ENCODE data around the gene HTRA1. TPM values are rescaled to one million over a fixed set of nuclear protein-coding genes. Genes with fewer than 3 reads are reported as not detected.
A peak's percentile ranks its signal among the peaks of the same experiment; 100 is the strongest.

HTRA1 gene
- total and polyA plus RNA-seq, 7 experiments from 2014 or later, result 0.22 to 0.64 (median 0.40) TPM; not detected in 3

DNA sequence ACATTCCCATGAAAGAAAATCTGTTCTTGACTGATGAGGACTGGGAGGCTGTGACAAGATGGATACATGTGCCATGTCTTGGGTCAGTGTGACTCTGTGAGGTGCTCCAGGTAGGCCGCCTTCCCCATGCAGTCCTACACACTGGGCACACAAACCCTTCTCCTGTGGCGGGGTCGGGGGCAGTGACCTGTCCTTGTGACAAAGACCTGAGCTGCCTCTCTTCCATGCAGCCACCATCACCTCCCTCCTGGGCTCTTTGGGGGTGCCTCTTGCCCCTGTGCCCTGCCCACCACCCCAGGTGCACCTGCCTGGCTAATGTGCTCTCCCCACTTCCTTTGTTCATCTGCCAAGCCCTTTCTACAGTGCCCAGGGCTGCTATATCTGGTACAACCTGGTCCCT, 63.5 kb downstream of the HTRA1 start:
- Histone ChIP-seq H3K36me3 (ENCODE audit: control insufficient read depth in 2 of 3, insufficient read depth in 3 of 3, low read length in 3 of 3) (no peaks in the 10 kb centered on the region), H3K27me3 (ENCODE audit: control insufficient read depth in 2 of 2, insufficient read depth in 2 of 2, low read length in 2 of 2) (no peaks in the 10 kb centered on the region), H3K27ac (ENCODE audit: low read depth, low read length) (no peak overlapping the region), H3K4me3 (ENCODE audit: low read length) (no peak overlapping the region), H3K9me3 (ENCODE audit: control insufficient read depth in 2 of 3, low read length in 3 of 3) (no peaks in the 10 kb centered on the region), H3K4me1 (ENCODE audit: control insufficient read depth in 2 of 2, insufficient read depth in 2 of 2, low read length in 2 of 2) (no peaks in the 10 kb centered on the region)
- H3K4me3 Mint-ChIP-seq, result no peak overlapping the region
- no peak for ATAC-seq
- no peaks in the 10 kb centered on the region for H3K4me1 Mint-ChIP-seq
- ChIA-PET CTCF (interaction anchor here (1.1 kb wide), 1 partner anchor 41 kb away, joined by 4 read pairs; no protein-coding TSS in a partner anchor), POLR2A (no interaction called here)
- intact Hi-C loops (cut with micrococcal nuclease), result loop anchor here in 1 of 2 donors (1.0 kb wide), 1 partner anchor 40 kb away; no protein-coding TSS in a partner anchor
- DNase-seq, result no peak
- H3K9me3 Mint-ChIP-seq, result peaks cover 0 to 2% (median 0%) of the 10 kb centered on the region in 11 donors
- H3K27ac Mint-ChIP-seq, result no peak overlapping the region
- no peaks in the 10 kb centered on the region for H3K36me3 Mint-ChIP-seq
- peaks cover 0 to 16% (median 5%) of the 10 kb centered on the region in 5 donors for H3K27me3 Mint-ChIP-seq

DNA sequence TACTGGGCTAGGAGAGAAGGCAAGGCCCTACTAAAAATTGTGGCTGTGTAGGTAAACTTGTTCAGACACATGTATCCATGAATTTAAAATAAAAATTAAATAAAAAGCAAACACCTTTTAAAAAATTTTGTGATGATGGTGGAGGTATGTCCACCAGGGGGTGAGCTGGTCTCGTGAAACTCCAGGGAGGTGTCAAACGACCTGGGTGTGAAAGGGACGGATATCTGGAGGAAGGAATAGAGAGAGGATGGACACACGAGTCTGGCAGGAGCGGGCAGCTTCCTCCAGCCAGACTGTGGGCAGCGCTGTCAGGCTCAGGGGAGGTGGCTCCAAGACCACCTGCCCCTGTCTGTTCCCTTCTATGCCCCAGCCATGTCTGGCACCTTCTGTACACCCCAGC, 64.4 kb downstream of the HTRA1 start:
- ChIA-PET CTCF (interaction anchor here (1.1 kb wide), 1 partner anchor 40 kb away, joined by 4 read pairs; no protein-coding TSS in a partner anchor), POLR2A (no interaction called here)
- Histone ChIP-seq H3K4me3 (ENCODE audit: low read length) (no peak overlapping the region), H3K9me3 (ENCODE audit: control insufficient read depth in 2 of 3, low read length in 3 of 3) (no peaks in the 10 kb centered on the region), H3K27me3 (ENCODE audit: control insufficient read depth in 2 of 2, insufficient read depth in 2 of 2, low read length in 2 of 2) (no peaks in the 10 kb centered on the region), H3K4me1 (ENCODE audit: control insufficient read depth in 2 of 2, insufficient read depth in 2 of 2, low read length in 2 of 2) (no peaks in the 10 kb centered on the region), H3K27ac (ENCODE audit: low read depth, low read length) (no peak overlapping the region), H3K36me3 (ENCODE audit: control insufficient read depth in 2 of 3, insufficient read depth in 3 of 3, low read length in 3 of 3) (no peaks in the 10 kb centered on the region)
- H3K4me3 Mint-ChIP-seq, result no peak overlapping the region
- no peaks in the 10 kb centered on the region for H3K4me1 Mint-ChIP-seq
- DNase-seq (no peak), ATAC-seq (no peak)
- H3K27me3 Mint-ChIP-seq, result peaks cover 3 to 13% (median 11%) of the 10 kb centered on the region in 5 donors
- peaks cover 0 to 3% (median 0%) of the 10 kb centered on the region in 11 donors for H3K9me3 Mint-ChIP-seq
- no peak overlapping the region for H3K27ac Mint-ChIP-seq
- peaks cover 0 to 1% (median 0%) of the 10 kb centered on the region in 5 donors for H3K36me3 Mint-ChIP-seq
- intact Hi-C loops (cut with micrococcal nuclease), result loop anchor here in 1 of 2 donors (1.0 kb wide), 1 partner anchor 40 kb away; no protein-coding TSS in a partner anchor

- H3K4me3 ChIP-seq (ENCODE audit: low read length), result no peak overlapping the region
- no peaks in the 10 kb centered on the region for H3K9me3 ChIP-seq (ENCODE audit: control insufficient read depth in 2 of 3, low read length in 3 of 3)
- H3K27me3 ChIP-seq (ENCODE audit: control insufficient read depth in 2 of 2, insufficient read depth in 2 of 2, low read length in 2 of 2), result no peaks in the 10 kb centered on the region
- H3K36me3 ChIP-seq (ENCODE audit: control insufficient read depth in 2 of 3, insufficient read depth in 3 of 3, low read length in 3 of 3), result no peaks in the 10 kb centered on the region
- no peak for ATAC-seq
- DNase-seq, result no peak
- ChIA-PET CTCF (no interaction called here), POLR2A (no interaction called here)
- peaks cover 0 to 5% (median 0%) of the 10 kb centered on the region in 5 donors for H3K36me3 Mint-ChIP-seq
- no peaks in the 10 kb centered on the region for H3K4me1 ChIP-seq (ENCODE audit: control insufficient read depth in 2 of 2, insufficient read depth in 2 of 2, low read length in 2 of 2)
- H3K27me3 Mint-ChIP-seq, result peaks cover 6 to 23% (median 15%) of the 10 kb centered on the region in 5 donors
- H3K9me3 Mint-ChIP-seq, result peaks cover 0 to 3% (median 0%) of the 10 kb centered on the region in 11 donors
- no peak overlapping the region for H3K27ac Mint-ChIP-seq
- no peak overlapping the region for H3K27ac ChIP-seq (ENCODE audit: low read depth, low read length)
- intact Hi-C loops (cut with micrococcal nuclease), result no loop called here
- H3K4me3 Mint-ChIP-seq, result no peak overlapping the region
- H3K4me1 Mint-ChIP-seq, result no peaks in the 10 kb centered on the region
Observed at GRCh38 chr10:122526892-122527291, 65.5 kb downstream of the HTRA1 start.

DNA sequence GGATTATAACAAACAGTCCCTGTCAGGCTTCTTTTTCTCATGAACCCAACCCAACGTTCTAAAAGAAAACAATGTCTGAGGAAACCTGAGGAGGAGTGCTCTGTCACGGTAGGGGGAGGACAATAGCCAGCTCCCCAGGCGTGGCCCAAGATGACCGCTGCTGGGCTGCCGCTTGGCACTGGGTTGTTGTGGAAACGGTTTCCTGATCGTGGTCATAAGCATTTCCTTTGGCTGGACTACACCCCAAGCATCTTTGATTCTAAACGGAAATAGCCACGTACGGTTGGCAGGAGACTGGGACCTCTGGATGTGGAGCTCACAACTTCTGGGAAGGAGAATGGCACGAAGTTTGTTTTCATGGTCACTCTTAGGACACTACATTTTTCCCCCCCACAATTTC, 68.8 kb downstream of the HTRA1 start:
- ATAC-seq, result peak; percentile 75
- H3K27me3 Mint-ChIP-seq, result peaks cover 6 to 29% (median 15%) of the 10 kb centered on the region in 5 donors
- Histone ChIP-seq H3K36me3 (ENCODE audit: control insufficient read depth in 2 of 3, insufficient read depth in 3 of 3, low read length in 3 of 3) (no peaks in the 10 kb centered on the region), H3K4me3 (ENCODE audit: low read length) (no peak overlapping the region), H3K4me1 (ENCODE audit: control insufficient read depth in 2 of 2, insufficient read depth in 2 of 2, low read length in 2 of 2) (no peaks in the 10 kb centered on the region), H3K27ac (ENCODE audit: low read depth, low read length) (no peak overlapping the region), H3K27me3 (ENCODE audit: control insufficient read depth in 2 of 2, insufficient read depth in 2 of 2, low read length in 2 of 2) (no peaks in the 10 kb centered on the region), H3K9me3 (ENCODE audit: control insufficient read depth in 2 of 3, low read length in 3 of 3) (no peaks in the 10 kb centered on the region)
- H3K9me3 Mint-ChIP-seq, result peaks cover 0 to 2% (median 0%) of the 10 kb centered on the region in 11 donors
- no peak overlapping the region for H3K4me3 Mint-ChIP-seq
- no peak for DNase-seq
- H3K4me1 Mint-ChIP-seq, result no peaks in the 10 kb centered on the region
- peaks cover 0 to 5% (median 0%) of the 10 kb centered on the region in 5 donors for H3K36me3 Mint-ChIP-seq
- CTCF ChIA-PET, result no interaction called here
- intact Hi-C loops (cut with micrococcal nuclease), result no loop called here
- H3K27ac Mint-ChIP-seq, result no peak overlapping the region
- POLR2A ChIA-PET, result no interaction called here

GRCh38 chr10:122531261-122531660, 69.9 kb downstream of the HTRA1 start:
- DNase-seq (no peak), ATAC-seq (no peak)
- ChIA-PET POLR2A (no interaction called here), CTCF (no interaction called here)
- Mint-ChIP-seq H3K27me3 (peaks cover 6 to 25% (median 17%) of the 10 kb centered on the region in 5 donors), H3K9me3 (peaks cover 0 to 2% (median 0%) of the 10 kb centered on the region in 11 donors), H3K4me3 (no peak overlapping the region), H3K36me3 (peaks cover 0 to 5% (median 0%) of the 10 kb centered on the region in 5 donors), H3K27ac (no peak overlapping the region), H3K4me1 (peaks cover 0 to 2% (median 0%) of the 10 kb centered on the region in 7 donors)
- Histone ChIP-seq H3K27ac (ENCODE audit: low read depth, low read length) (no peak overlapping the region), H3K4me1 (ENCODE audit: control insufficient read depth in 2 of 2, insufficient read depth in 2 of 2, low read length in 2 of 2) (no peaks in the 10 kb centered on the region), H3K27me3 (ENCODE audit: control insufficient read depth in 2 of 2, insufficient read depth in 2 of 2, low read length in 2 of 2) (no peaks in the 10 kb centered on the region), H3K4me3 (ENCODE audit: low read length) (no peak overlapping the region), H3K9me3 (ENCODE audit: control insufficient read depth in 2 of 3, low read length in 3 of 3) (no peaks in the 10 kb centered on the region), H3K36me3 (ENCODE audit: control insufficient read depth in 2 of 3, insufficient read depth in 3 of 3, low read length in 3 of 3) (no peaks in the 10 kb centered on the region)
- intact Hi-C loops (cut with micrococcal nuclease), result no loop called here

DNA sequence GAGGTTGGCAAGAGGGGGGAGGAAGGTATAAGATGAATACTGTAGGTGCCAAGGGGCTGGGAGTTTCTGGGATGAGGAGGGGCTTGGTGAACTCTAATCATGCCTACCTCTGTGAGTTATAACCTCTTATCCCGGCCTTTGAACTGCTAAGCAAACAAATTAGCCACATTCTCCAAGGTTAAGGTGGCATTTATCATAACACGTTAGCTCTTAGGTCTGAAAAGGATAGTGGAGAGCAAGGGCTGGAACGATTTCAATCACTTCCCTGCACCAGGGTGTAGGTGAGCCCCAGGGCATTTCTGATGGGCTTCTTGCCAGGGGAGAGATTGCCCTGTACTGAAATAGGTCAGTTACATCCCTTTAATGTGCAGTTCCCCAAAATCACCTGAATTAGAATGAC, 70.6 kb downstream of the HTRA1 start:
- DNase-seq (no peak), ATAC-seq (no peak)
- H3K9me3 Mint-ChIP-seq, result peaks cover 0 to 4% (median 0%) of the 10 kb centered on the region in 11 donors
- no peak overlapping the region for H3K27ac ChIP-seq (ENCODE audit: low read depth, low read length)
- H3K27me3 ChIP-seq (ENCODE audit: control insufficient read depth in 2 of 2, insufficient read depth in 2 of 2, low read length in 2 of 2), result no peaks in the 10 kb centered on the region
- peaks cover 0 to 5% (median 0%) of the 10 kb centered on the region in 5 donors for H3K36me3 Mint-ChIP-seq
- CTCF ChIA-PET, result no interaction called here
- no peaks in the 10 kb centered on the region for H3K4me1 ChIP-seq (ENCODE audit: control insufficient read depth in 2 of 2, insufficient read depth in 2 of 2, low read length in 2 of 2)
- H3K27me3 Mint-ChIP-seq, result peaks cover 6 to 31% (median 23%) of the 10 kb centered on the region in 5 donors
- H3K9me3 ChIP-seq (ENCODE audit: control insufficient read depth in 2 of 3, low read length in 3 of 3), result no peaks in the 10 kb centered on the region
- POLR2A ChIA-PET, result no interaction called here
- no peak overlapping the region for H3K27ac Mint-ChIP-seq
- H3K4me3 Mint-ChIP-seq, result no peak overlapping the region
- intact Hi-C loops (cut with micrococcal nuclease), result no loop called here
- H3K4me1 Mint-ChIP-seq, result peaks cover 0 to 2% (median 0%) of the 10 kb centered on the region in 7 donors
- no peak overlapping the region for H3K4me3 ChIP-seq (ENCODE audit: low read length)
- H3K36me3 ChIP-seq (ENCODE audit: control insufficient read depth in 2 of 3, insufficient read depth in 3 of 3, low read length in 3 of 3), result no peaks in the 10 kb centered on the region

DNA sequence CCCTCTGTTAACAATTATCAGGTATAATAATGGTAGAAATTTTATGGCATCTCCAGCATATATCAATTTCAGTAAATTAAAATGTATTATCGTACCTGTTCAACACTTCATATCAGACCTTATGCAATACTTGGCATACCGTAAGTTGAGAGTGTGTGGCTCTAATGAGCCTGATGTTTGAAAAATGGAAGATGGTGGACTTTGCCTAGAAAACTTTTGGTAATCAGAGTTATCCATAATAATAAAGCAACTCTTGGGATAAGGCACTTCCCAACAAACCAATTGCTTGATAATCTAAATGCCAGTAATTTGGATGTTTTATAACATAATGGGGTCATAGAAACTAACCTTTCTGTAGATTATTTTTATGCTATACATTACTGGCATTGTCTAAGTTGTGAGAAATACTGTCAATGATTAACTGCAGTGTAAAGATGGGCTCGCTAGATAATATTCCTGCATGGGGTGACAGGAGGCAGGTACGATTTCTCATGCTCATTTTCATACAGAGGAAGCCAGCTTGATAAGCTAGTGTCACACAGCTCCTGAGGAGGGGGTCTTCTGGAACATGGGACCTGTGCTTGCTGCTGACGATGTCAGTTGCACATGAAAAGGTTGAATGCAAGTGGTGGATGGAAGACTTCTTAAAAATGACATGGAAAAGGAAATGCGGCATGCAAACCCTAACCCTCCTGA, 71.4 kb downstream of the HTRA1 start:
- POLR2A ChIA-PET, result no interaction called here
- no peaks in the 10 kb centered on the region for H3K36me3 ChIP-seq (ENCODE audit: control insufficient read depth in 2 of 3, insufficient read depth in 3 of 3, low read length in 3 of 3)
- no peak for DNase-seq
- peaks cover 0 to 5% (median 0%) of the 10 kb centered on the region in 5 donors for H3K36me3 Mint-ChIP-seq
- peaks cover 0 to 2% (median 0%) of the 10 kb centered on the region in 7 donors for H3K4me1 Mint-ChIP-seq
- no peaks in the 10 kb centered on the region for H3K9me3 ChIP-seq (ENCODE audit: control insufficient read depth in 2 of 3, low read length in 3 of 3)
- no peak for ATAC-seq
- no peak overlapping the region for H3K27ac Mint-ChIP-seq
- H3K4me1 ChIP-seq (ENCODE audit: control insufficient read depth in 2 of 2, insufficient read depth in 2 of 2, low read length in 2 of 2), result no peaks in the 10 kb centered on the region
- H3K27me3 Mint-ChIP-seq, result peaks cover 6 to 31% (median 23%) of the 10 kb centered on the region in 5 donors
- H3K4me3 ChIP-seq (ENCODE audit: low read length), result no peak overlapping the region
- H3K4me3 Mint-ChIP-seq, result no peak overlapping the region
- peaks cover 0 to 4% (median 0%) of the 10 kb centered on the region in 11 donors for H3K9me3 Mint-ChIP-seq
- CTCF ChIA-PET, result no interaction called here
- intact Hi-C loops (cut with micrococcal nuclease), result no loop called here
- H3K27ac ChIP-seq (ENCODE audit: low read depth, low read length), result no peak overlapping the region
- no peaks in the 10 kb centered on the region for H3K27me3 ChIP-seq (ENCODE audit: control insufficient read depth in 2 of 2, insufficient read depth in 2 of 2, low read length in 2 of 2)

All from naive thymus-derived CD4-positive, alpha-beta T cell (primary cell).